K562 (cell line): ENCODE measurements around the gene PEDS1. TPM values are rescaled to one million over a fixed set of nuclear protein-coding genes. Genes with fewer than 3 reads are reported as not detected.

Source experiments
- ATAC-seq: fragments of 200-7000 bp; cut with Tn5 transposase; 3 replicates; pipeline ENCODE4 v1.9.1; 2020; ENCODE audit warnings: moderate library complexity
- Bru-seq: library from RNA; stranded (reverse); fragments of 400-500 nt; gene quantifications from one replicate; lab custom pipeline; 2021; lab: Mats Ljungman, UMichigan
- BruChase-seq, 2 experiments: library from RNA; stranded (reverse); fragments of 400-500 nt; gene quantifications; one replicate each; lab custom pipeline; 2021; lab: Mats Ljungman, UMichigan
- BruUV-seq: library from RNA; stranded (reverse); fragments of 400-500 nt; replicated peaks from 2 replicates; lab custom pipeline; 2021; lab: Mats Ljungman, UMichigan
- CTCF ChIA-PET: fragments of 300-600 bp; formaldehyde crosslinking; extraction: SDS; loops from one replicate; lab custom pipeline; 2021; ENCODE audit warnings: low intra/inter-chr PET ratio; lab: Yijun Ruan, JAX
- POLR2A ChIA-PET: fragments of 300-600, 350-650 bp; sonication (Branson Sonifier 250); formaldehyde crosslinking; extraction: SDS; loops from one replicate; lab custom pipeline; 2021; ENCODE audit warnings: antibody characterized with exemption, inconsistent platforms; lab: Yijun Ruan, JAX
- DNase-seq, 4 experiments: peaks; one replicate each; pipeline versions ENCODE4 v3.0.0 to v3.0.0-alpha.2; 2011 to 2018; ENCODE audit warnings: low spot score in 3 of 4, mixed read lengths in 3 of 4; ENCODE audit errors: extremely low read depth in 1 of 4
- FAIRE-seq: peaks from 2 replicates; lab custom pipeline; 2011; peaks lifted over from hg19 to GRCh38; lab: Jason Lieb, UNC
- H2AFZ ChIP-seq: 2 replicates; pipeline ENCODE4 v1.6.0; 2011; ENCODE audit warnings: low read depth, low read length, control low read depth, inconsistent platforms
- H3K27ac ChIP-seq: fragments of 200-600 bp; 3 replicates; pipeline ENCODE4 v1.8.0; 2011; ENCODE audit warnings: low read depth, mild to moderate bottlenecking, control low read depth, inconsistent platforms, low read length, moderate library complexity, mixed read lengths; ENCODE audit errors: extremely low read depth
- H3K27me3 ChIP-seq, 2 experiments: fragments of 300-600 bp in 1 of 2; 2 replicates in 1 of 2; 3 replicates in 1 of 2; pipeline versions ENCODE4 v1.6.0 to v1.8.0; 2011; ENCODE audit warnings: inconsistent platforms in 2 of 2, low read length in 2 of 2, mild to moderate bottlenecking in 1 of 2, mixed read lengths in 1 of 2, moderate library complexity in 1 of 2; ENCODE audit not compliant: control insufficient read depth in 2 of 2, insufficient read depth in 2 of 2
- H3K36me3 ChIP-seq: fragments of 300-600 bp; 3 replicates; pipeline ENCODE4 v1.8.0; 2011; ENCODE audit warnings: mild to moderate bottlenecking, low read length, inconsistent platforms; ENCODE audit not compliant: control insufficient read depth, insufficient read depth
- H3K4me1 ChIP-seq, 2 experiments: fragments of 200-600 bp in 1 of 2; replicated peaks in 1 of 2; 2 replicates in 1 of 2; 3 replicates in 1 of 2; pipeline versions ENCODE4 v1.5.1 to v1.8.0; 2011; ENCODE audit warnings: inconsistent platforms in 2 of 2, low read length in 2 of 2, mild to moderate bottlenecking in 1 of 2, mixed read lengths in 1 of 2, moderate library complexity in 1 of 2; ENCODE audit not compliant: control insufficient read depth in 2 of 2, insufficient read depth in 2 of 2
- H3K4me2 ChIP-seq: 2 replicates; pipeline ENCODE4 v1.6.1; 2011; ENCODE audit warnings: low read length, control low read depth, inconsistent platforms, mixed read lengths; ENCODE audit not compliant: insufficient read depth
- H3K4me3 ChIP-seq: fragments of 200-600 bp; sonication (generic), shearing (Covaris generic); 2 replicates; pipeline ENCODE4 v1.5.1; 2016; ENCODE audit warnings: control low read depth, inconsistent platforms
- H3K79me2 ChIP-seq: fragments of 200-600 bp; 3 replicates; pipeline ENCODE4 v1.8.0; 2011; ENCODE audit warnings: low read length, inconsistent platforms; ENCODE audit not compliant: control insufficient read depth, insufficient read depth
- H3K9ac ChIP-seq, 2 experiments: 2 replicates each; pipeline versions ENCODE4 v1.6.0 to v1.6.1; 2011; ENCODE audit warnings: low read depth in 2 of 2, low read length in 2 of 2, control low read depth in 1 of 2, inconsistent platforms in 1 of 2, mild to moderate bottlenecking in 1 of 2, mixed read lengths in 1 of 2; ENCODE audit not compliant: insufficient read depth in 1 of 2
- H3K9me1 ChIP-seq: one replicate; pipeline ENCODE4 v1.6.0; 2011; ENCODE audit warnings: inconsistent platforms, mild to moderate bottlenecking, low read length, moderate library complexity; ENCODE audit not compliant: control insufficient read depth, insufficient read depth
- H3K9me3 ChIP-seq: replicated peaks from 2 replicates; pipeline ENCODE4 v1.5.1; 2011; ENCODE audit warnings: low read depth, low read length, inconsistent platforms; ENCODE audit not compliant: control insufficient read depth, insufficient read depth
- H4K20me1 ChIP-seq: replicated peaks from 2 replicates; pipeline ENCODE4 v1.6.1; 2011; ENCODE audit warnings: low read length, inconsistent platforms, mixed read lengths; ENCODE audit not compliant: control insufficient read depth, insufficient read depth
- CXXC5 ChIP-seq: fragments of 250-450 bp; sonication (Bioruptor Pico); IDR thresholded peaks from 2 replicates; pipeline ENCODE4 v1.8.0; 2022; ENCODE audit warnings: inconsistent platforms, mild to moderate bottlenecking, moderate library complexity
- ELK3 ChIP-seq: fragments of 450-650 bp; formaldehyde crosslinking; IDR thresholded peaks from 2 replicates; pipeline ENCODE4 v1.4.0; 2020; ENCODE audit warnings: mild to moderate bottlenecking
- FOXM1 ChIP-seq, 2 experiments: fragments of 450-650 bp in 1 of 2; sonication (generic) in 1 of 2; formaldehyde crosslinking in 1 of 2; IDR thresholded peaks; 2 replicates each; pipeline versions ENCODE4 v1.6.1 to v1.9.0; 2017 to 2022; ENCODE audit warnings: low read depth in 2 of 2, mild to moderate bottlenecking in 2 of 2, missing genetic modification reagents in 1 of 2, moderate library complexity in 1 of 2
- HES1 ChIP-seq: fragments of 450-650 bp; IDR thresholded peaks from 2 replicates; pipeline ENCODE4 v1.6.1; 2016; ENCODE audit warnings: low read depth, mild to moderate bottlenecking, moderate library complexity
- MXI1 ChIP-seq: IDR thresholded peaks from 2 replicates; pipeline ENCODE4 v1.6.1; 2011; ENCODE audit warnings: low read depth, mild to moderate bottlenecking, improper control_type of control experiment, low read length
- SNIP1 ChIP-seq: fragments of 450-650 bp; IDR thresholded peaks from 2 replicates; pipeline ENCODE4 v1.7.1; 2017; ENCODE audit warnings: low read depth, mild to moderate bottlenecking
- SRSF7 ChIP-seq: fragments of 200-400 bp; formaldehyde crosslinking; optimal IDR thresholded peaks from 2 replicates; pipeline ENCODE3; 2017; ENCODE audit warnings: mild to moderate bottlenecking, low read depth, low read length
- WGBS: fragments of 100-300 bp; shearing (Covaris generic); methylation state at CpG from one replicate; pipeline ENCODE4 v1.1.6; 2016; ENCODE audit warnings: low coverage, mixed read lengths; ENCODE audit not compliant: insufficient coverage; ENCODE audit errors: missing lambda C conversion rate; 5-methylcytosine and 5-hydroxymethylcytosine counted together
- in situ Hi-C: fragments of 300-500 bp; cut with MboI; formaldehyde crosslinking; loops from 4 replicates; pipeline ENCODE4 v1.15.0; 2018; ENCODE audit warnings: inconsistent platforms, mixed read lengths
- intact Hi-C: fragments of 100-400 bp; cut with micrococcal nuclease; formaldehyde crosslinking; loops from 2 replicates; pipeline ENCODE4 v1.14.2; 2022
- long read RNA-seq, 3 experiments: library from polyadenylated mRNA in 2 of 3; library from RNA in 1 of 3; unstranded in 2 of 3; stranded (forward) in 1 of 3; transcript quantifications; one replicate each; pipeline ENCODE4 v2.0.0, GENCODE V29; 2019 to 2022
- polyA minus RNA-seq, 3 experiments: library from RNA; depleted of rRNA, polyadenylated mRNA; stranded (reverse); fragments of >200 nt; gene quantifications; 2 replicates each; pipeline ENCODE4 v1.2.3, GENCODE V29; 2011
- polyA plus RNA-seq, 8 experiments: library from polyadenylated mRNA; depleted of rRNA in 4 of 8; stranded (reverse) in 5 of 8; unstranded in 3 of 8; fragments of >200 nt; fragmentation: Nextera tagmentation in 2 of 8; fragmentation: Illumina TruSeq in 1 of 8; extraction: Ambion mirVana in 2 of 8; extraction: Trizol in 1 of 8; gene quantifications; 2 replicates each; pipeline versions ENCODE4 v1.2.1 to v1.2.3, GENCODE V29; 2011 to 2014; ENCODE audit warnings: inconsistent platforms in 1 of 8, missing spikeins in 1 of 8
- total RNA-seq, 7 experiments: library from RNA; depleted of rRNA in 6 of 7; stranded (reverse); fragments of >200 nt in 6 of 7; fragmentation: Illumina TruSeq in 2 of 7; extraction: Trizol in 2 of 7; gene quantifications; 2 replicates each; pipeline versions ENCODE4 v1.2.1 to v1.2.3, GENCODE V29; 2011 to 2021; ENCODE audit warnings: low replicate concordance in 1 of 7
- TF ChIP-seq, protein P1 (sequence below): fragments of 450-650 bp; IDR thresholded peaks from 2 replicates; pipeline ENCODE4 v1.6.1; 2017; ENCODE audit warnings: mild to moderate bottlenecking, moderate library complexity
- TF ChIP-seq, protein P2 (sequence below): fragments of 450-650 bp; formaldehyde crosslinking; IDR thresholded peaks from 2 replicates; pipeline ENCODE4 v1.4.0; 2020; ENCODE audit warnings: mild to moderate bottlenecking, moderate library complexity

The PEDS1 gene
- total RNA-seq (2011; cell fraction: chromatin; rRNA removed; ENCODE audit: low replicate concordance): 13.1 and 31.5 TPM in 2 replicates
- 28.4 and 33.9 TPM in 2 replicates for total RNA-seq (2011; cell fraction: nucleolus; rRNA removed)
- 33.6 and 54.6 TPM in 2 replicates for total RNA-seq (2011; cell fraction: nucleoplasm; rRNA removed)
- total RNA-seq (2014; rRNA removed) (32.8 and 43.9 TPM in 2 replicates), total RNA-seq (2014; rRNA removed; fragmentation: Illumina TruSeq; extraction: Trizol) (11.4 and 17.1 TPM in 2 replicates), total RNA-seq (2015; rRNA removed; fragmentation: Illumina TruSeq; extraction: Trizol) (24.7 and 24.9 TPM in 2 replicates), total RNA-seq (2021) (28.0 and 28.5 TPM in 2 replicates), polyA plus RNA-seq (2011; rRNA removed) (23.6 and 53.8 TPM in 2 replicates), polyA plus RNA-seq (2014; fragmentation: Illumina TruSeq; extraction: Trizol) (38.5 and 40.3 TPM in 2 replicates), polyA plus RNA-seq (2014; fragmentation: Nextera tagmentation; extraction: Ambion mirVana) (1 to 10 TPM; 2.9 to 3.9 TPM), polyA plus RNA-seq (2014; rRNA removed) (24.2 and 29.4 TPM in 2 replicates), polyA minus RNA-seq (2011; rRNA and poly(A)+ RNA removed) (33.6 and 49.2 TPM in 2 replicates), Bru-seq, nascent RNA (percentile 60 among the genes with signal in this experiment), BruChase-seq, experiment 1, labeled RNA remaining after a 2-hour chase (percentile 69 among the genes with signal in this experiment), BruChase-seq, experiment 2, labeled RNA remaining after a 6-hour chase (percentile 80 among the genes with signal in this experiment)
- 65.7 and 87.4 TPM in 2 replicates for polyA plus RNA-seq (2011; cell fraction: cytosol; rRNA removed)
- polyA plus RNA-seq (2011; cell fraction: nucleus; rRNA removed): 22.6 and 23.4 TPM in 2 replicates
- 24.6 and 36.8 TPM in 2 replicates for polyA plus RNA-seq (2012)
- 34.3 and 45.2 TPM in 2 replicates for polyA minus RNA-seq (2011; cell fraction: cytosol; rRNA and poly(A)+ RNA removed)
- 4.0 and 5.9 TPM in 2 replicates for polyA minus RNA-seq (2011; cell fraction: nucleus; rRNA and poly(A)+ RNA removed)
- long read RNA-seq, experiment 1, full-length matches to known transcripts: 33 of 106 reads
- long read RNA-seq, experiment 1, partial matches to known transcripts: 8 of 106 reads
- long read RNA-seq, experiment 1, other reads (novel, unspliced or antisense): 65 of 106 reads
- long read RNA-seq, experiment 2, full-length matches to known transcripts: 20 of 39 reads
- long read RNA-seq, experiment 2, partial matches to known transcripts: 2 of 39 reads
- long read RNA-seq, experiment 2, other reads (novel, unspliced or antisense): 17 of 39 reads
- long read RNA-seq, experiment 3, full-length matches to known transcripts: 27 of 39 reads
- long read RNA-seq, experiment 3, partial matches to known transcripts: 5 of 39 reads
- long read RNA-seq, experiment 3, other reads (novel, unspliced or antisense): 7 of 39 reads

- Histone ChIP-seq H3K27ac (peak within 1 kb of the TSS; percentile 92), H3K79me2 (peaks cover 46% of the 10 kb centered on the region), H3K9ac (peak within 1 kb of the TSS; percentile 94 to 97), H4K20me1 (peaks cover 15% of the 10 kb centered on the region; the same call in 1 of the 2 replicates), H2AFZ (peak within 1 kb of the TSS; percentile 98), H3K4me1 (peaks cover 27 to 52% of the 10 kb centered on the region in 2 experiments), H3K9me3 (no peaks in the 10 kb centered on the region), H3K9me1 (no peaks in the 10 kb centered on the region), H3K27me3 (no peaks in the 10 kb centered on the region), H3K4me2 (peak within 1 kb of the TSS; percentile 93), H3K36me3 (peaks cover 26% of the 10 kb centered on the region; the same call in 2 of the 3 replicates), H3K4me3 (peak within 1 kb of the TSS; percentile 93)
- FAIRE-seq: peak; percentile 92
- DNase-seq: peak; percentile 93 to 98 (median 98)
- POLR2A ChIA-PET: interaction anchor here (0.6 to 3.5 kb wide), 15 partner anchors 8 to 1078 kb away, joined by 3 to 22 read pairs (median 4); no protein-coding TSS in a partner anchor
- ATAC-seq: peak; percentile 97
- in situ Hi-C loops: no loop called here
- CTCF ChIA-PET: interaction anchor here (0.6 kb wide), 1 partner anchor 265 kb away, joined by 3 read pairs; no protein-coding TSS in a partner anchor
- 5% methylated on average over 81 of the region's 99 CpGs for WGBS
- intact Hi-C loops: loop anchor here (2.0 to 5.0 kb wide), 2 partner anchors 41 to 66 kb away; partner anchors contain the start of gene UBE2V1
- BruUV-seq: TSS peak; percentile 88
- TF ChIP-seq, protein P1, sequence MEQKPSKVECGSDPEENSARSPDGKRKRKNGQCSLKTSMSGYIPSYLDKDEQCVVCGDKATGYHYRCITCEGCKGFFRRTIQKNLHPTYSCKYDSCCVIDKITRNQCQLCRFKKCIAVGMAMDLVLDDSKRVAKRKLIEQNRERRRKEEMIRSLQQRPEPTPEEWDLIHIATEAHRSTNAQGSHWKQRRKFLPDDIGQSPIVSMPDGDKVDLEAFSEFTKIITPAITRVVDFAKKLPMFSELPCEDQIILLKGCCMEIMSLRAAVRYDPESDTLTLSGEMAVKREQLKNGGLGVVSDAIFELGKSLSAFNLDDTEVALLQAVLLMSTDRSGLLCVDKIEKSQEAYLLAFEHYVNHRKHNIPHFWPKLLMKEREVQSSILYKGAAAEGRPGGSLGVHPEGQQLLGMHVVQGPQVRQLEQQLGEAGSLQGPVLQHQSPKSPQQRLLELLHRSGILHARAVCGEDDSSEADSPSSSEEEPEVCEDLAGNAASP: no peak
- TF ChIP-seq HES1: no peak
- no peak for TF ChIP-seq FOXM1 (IDR thresholded peaks at IDR 0.05; ENCODE audit: low read depth)
- 0 out of 2 replicates have a peak, but pooled peaks have one; percentile 83 for TF ChIP-seq FOXM1 (CRISPR knock-in tag; IDR thresholded peaks at IDR 0.05; ENCODE audit: low read depth)
- no peak for TF ChIP-seq SRSF7
- no peak for TF ChIP-seq ELK3
- TF ChIP-seq, protein P2, sequence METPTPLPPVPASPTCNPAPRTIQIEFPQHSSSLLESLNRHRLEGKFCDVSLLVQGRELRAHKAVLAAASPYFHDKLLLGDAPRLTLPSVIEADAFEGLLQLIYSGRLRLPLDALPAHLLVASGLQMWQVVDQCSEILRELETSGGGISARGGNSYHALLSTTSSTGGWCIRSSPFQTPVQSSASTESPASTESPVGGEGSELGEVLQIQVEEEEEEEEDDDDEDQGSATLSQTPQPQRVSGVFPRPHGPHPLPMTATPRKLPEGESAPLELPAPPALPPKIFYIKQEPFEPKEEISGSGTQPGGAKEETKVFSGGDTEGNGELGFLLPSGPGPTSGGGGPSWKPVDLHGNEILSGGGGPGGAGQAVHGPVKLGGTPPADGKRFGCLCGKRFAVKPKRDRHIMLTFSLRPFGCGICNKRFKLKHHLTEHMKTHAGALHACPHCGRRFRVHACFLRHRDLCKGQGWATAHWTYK (CRISPR knock-in tag): peak; percentile 87; the same call in 1 of the 2 replicates
- TF ChIP-seq SNIP1: no peak
- TF ChIP-seq MXI1: no peak
- peak; percentile 100 for TF ChIP-seq CXXC5 (CRISPR knock-in tag)
Observed at GRCh38 chr20:50153500-50154377, at the start of gene PEDS1. Gene PEDS1, minus strand, starts transcription at chr20:50153723. Its CDS starts 86 bp downstream, at chr20:50153637.
